Left cardiac atrium (tissue), 4 donors: ENCODE results near the gene TNNC1. TPM values are rescaled to one million over a fixed set of nuclear protein-coding genes. Genes with fewer than 3 reads are reported as not detected.

Experiments used
- ATAC-seq, 2 donors: fragments of 200-7000 bp; cut with Tn5 transposase; one replicate each; pipeline ENCODE4 v1.9.1; 2020; ENCODE audit warnings: mild to moderate bottlenecking in 2 of 2, moderate library complexity in 2 of 2
- DNase-seq: peaks from one replicate; pipeline ENCODE4 v3.0.0-alpha.2; 2020
- intact Hi-C, 2 donors: fragments of 100-400 bp; cut with DNase I; formaldehyde crosslinking; loops; one replicate each; pipeline versions ENCODE4 v1.14.1 to v1.15.1; 2022 to 2023
- long read RNA-seq: library from polyadenylated mRNA; unstranded; transcript quantifications from one replicate; pipeline ENCODE4 v2.0.0, GENCODE V29; 2021
- total RNA-seq, 2 donors: library from RNA; stranded (reverse); fragmentation: NEBNext Ultra II Directional; extraction: Animal tissue kit (Norgen Biotek cat#: 25700); gene quantifications; one replicate each; pipeline ENCODE4 v1.2.1, GENCODE V29; 2021
- donor health status: DM: no; HTN: yes; CAD: no.
- donor health status: DM: no; HTN: yes; CAD: no; lungs with severe emphysema.
- donor health status: DM: yes; HTN: yes; CAD: no.
- donor health status: Dilated cardiomyopathy.

Gene TNNC1
- total RNA-seq = 1,000 to 10,000 TPM; 2,841 to 3,233 TPM
- long read RNA-seq, transcript TNNC1-201 (6 exons, 714 nt) = major isoform, 480 of 523 reads
- long read RNA-seq, partial matches to known transcripts = 32 of 523 reads
- long read RNA-seq, other reads (novel, unspliced or antisense) = 11 of 523 reads

DNA sequence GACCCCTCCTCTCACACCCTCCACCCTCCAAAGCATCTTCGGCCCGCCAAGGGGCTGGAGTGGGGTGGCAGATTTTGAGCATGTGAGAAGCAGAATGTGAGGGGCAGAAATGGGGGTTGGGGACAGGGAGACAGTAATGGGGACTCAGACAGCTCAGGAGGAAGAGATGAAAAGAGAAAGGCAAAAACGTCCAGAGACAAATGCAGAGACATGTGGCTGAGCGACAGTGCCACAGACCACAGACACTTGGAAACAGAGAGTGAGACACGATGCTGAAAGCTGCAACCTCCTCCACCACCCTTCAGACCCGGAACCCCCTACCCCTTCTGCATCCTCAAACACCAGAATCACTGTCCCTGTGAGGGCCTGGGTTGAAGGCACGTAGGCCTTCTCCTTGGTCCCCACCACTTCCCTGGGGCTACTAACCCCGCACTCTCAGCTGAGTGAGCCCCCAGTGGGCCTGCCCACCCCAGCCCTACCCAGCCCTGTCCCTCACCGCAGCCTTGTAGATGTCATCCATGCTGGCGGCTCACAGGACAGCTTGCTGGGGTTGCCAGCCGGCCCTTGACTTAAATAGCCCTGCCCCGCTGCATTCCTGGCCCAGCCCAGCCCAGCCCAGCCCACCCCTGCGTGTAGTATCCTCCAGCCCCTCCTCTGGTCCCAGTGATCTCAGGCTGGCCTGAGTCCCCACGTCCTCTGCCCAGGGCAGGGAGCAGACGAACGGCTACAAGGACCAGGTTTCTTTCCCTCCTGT lies at the start of gene TNNC1:
Gene TNNC1, minus strand, starts transcription at position 546 of the 754 bp plus-strand sequence. Its CDS starts 26 bp downstream, at position 520.
- peak; percentile 34 to 52 for ATAC-seq
- intact Hi-C loops = loop anchor here in 1 of 2 donors (10.0 kb wide), 1 partner anchor 231 kb away; the partner anchor contains the start of genes GNL3 and PBRM1
- peak; percentile 63 for DNase-seq

DNA sequence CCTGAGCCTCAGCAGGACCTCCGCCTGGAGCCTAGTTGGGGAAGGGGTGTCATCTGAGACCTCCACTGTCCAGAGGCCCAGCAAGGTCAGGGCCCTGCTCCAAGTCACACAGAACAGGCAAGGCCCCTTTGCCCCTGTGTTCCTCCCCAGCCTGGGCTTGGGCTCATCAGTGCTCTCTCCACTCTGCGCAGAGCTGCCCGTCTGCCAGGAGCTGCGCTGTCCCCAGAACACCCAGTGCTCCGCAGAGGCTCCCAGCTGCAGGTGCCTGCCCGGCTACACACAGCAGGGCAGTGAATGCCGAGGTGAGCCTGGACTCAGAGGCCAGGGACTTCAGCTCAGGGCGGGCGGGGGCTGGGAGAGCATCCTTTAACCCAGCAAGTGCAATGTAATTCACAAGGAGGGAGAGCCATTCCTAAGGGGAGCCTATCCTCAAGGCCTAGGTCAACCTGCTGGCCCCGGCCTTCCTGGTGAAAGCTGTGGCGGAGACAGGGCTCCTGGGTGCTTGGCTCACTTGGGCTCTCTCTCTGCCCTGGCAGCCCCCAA lies 49.0 kb upstream of the TNNC1 start:
- intact Hi-C loops = no loop called here
- DNase-seq = no peak
- no peak for ATAC-seq

DNA sequence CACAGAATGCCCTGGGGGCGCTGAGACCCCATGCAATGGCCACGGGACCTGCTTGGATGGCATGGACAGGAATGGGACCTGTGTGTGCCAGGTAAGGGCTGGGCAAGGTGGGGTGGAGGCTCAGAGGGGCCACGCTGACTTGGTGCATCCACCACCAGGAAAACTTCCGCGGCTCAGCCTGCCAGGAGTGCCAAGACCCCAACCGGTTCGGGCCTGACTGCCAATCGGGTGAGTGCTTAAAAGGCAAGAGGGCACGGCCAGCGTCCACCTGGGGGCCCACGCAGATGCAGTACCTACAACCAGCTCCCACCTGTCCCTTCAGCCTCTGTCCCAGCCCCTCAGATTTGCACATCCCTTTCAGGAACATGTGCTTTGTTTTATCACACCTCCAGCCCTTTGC lies 48.2 kb upstream of the TNNC1 start:
- intact Hi-C loops = no loop called here
- ATAC-seq (no peak), DNase-seq (no peak)

DNA sequence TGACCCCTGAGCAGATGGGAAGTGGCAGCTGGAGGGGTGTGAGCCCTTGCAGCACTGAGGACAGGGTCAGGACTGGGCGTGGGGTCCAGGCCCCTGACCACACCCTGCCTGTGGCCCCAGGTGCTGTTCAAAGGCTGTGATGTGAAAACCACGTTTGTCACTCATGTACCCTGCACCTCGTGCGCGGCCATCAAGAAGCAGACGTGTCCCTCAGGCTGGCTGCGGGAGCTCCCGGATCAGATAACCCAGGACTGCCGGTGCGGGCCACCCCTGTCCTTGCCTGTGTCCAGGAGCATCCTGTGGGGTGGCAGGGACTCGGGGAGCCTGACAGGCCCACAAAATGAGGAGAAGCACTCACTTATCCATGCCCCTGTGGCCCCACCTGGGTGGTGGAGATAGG lies 47.2 kb upstream of the TNNC1 start:
- no peak for ATAC-seq
- intact Hi-C loops = no loop called here
- DNase-seq = no peak

DNA sequence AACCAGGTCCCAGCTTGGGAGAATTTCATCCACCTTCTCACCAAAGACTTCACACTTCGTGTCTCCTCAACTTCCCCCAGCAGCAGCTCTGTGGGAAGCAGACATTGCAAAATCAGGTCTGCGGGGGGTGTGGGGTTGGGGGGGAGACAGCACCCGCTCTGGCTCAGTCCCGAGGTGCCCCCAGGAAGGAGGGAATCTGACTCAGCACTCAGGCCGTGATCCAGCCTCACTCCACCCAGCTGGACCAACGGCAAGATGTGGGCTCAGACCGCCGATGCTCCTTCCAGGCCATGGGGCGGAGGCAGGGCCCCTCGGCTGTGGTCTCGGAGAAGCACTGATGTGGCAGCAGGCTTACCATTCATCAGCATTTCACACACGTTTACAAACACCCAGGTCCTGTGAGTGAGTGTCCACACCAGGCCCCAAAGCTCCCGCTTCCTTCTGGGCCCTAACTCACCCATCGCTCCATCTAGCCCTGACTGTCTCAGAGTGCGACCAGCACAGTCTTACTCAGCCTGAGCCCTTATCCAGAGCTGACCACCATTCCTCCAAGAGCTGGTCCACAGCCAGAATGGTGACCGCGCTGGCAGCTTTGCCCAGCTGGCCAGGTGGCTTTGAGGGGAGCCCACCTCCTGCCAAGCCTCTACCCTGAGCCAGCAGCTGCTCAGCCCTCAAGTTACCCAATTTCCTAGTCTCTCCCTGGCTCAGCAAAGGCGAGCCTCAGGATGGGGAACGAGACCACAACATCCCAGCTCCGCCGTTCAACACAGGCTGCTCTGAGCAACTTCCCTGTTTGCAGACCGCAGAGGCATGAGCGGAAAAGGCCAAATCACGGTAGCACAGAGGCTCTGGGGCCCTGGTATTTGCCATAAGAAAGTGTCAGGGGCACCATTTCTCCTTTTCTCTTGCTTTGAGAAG lies 44.6 kb upstream of the TNNC1 start:
- ATAC-seq (peak; percentile 9 to 57), DNase-seq (peak; percentile 70)
- intact Hi-C loops = no loop called here

DNA sequence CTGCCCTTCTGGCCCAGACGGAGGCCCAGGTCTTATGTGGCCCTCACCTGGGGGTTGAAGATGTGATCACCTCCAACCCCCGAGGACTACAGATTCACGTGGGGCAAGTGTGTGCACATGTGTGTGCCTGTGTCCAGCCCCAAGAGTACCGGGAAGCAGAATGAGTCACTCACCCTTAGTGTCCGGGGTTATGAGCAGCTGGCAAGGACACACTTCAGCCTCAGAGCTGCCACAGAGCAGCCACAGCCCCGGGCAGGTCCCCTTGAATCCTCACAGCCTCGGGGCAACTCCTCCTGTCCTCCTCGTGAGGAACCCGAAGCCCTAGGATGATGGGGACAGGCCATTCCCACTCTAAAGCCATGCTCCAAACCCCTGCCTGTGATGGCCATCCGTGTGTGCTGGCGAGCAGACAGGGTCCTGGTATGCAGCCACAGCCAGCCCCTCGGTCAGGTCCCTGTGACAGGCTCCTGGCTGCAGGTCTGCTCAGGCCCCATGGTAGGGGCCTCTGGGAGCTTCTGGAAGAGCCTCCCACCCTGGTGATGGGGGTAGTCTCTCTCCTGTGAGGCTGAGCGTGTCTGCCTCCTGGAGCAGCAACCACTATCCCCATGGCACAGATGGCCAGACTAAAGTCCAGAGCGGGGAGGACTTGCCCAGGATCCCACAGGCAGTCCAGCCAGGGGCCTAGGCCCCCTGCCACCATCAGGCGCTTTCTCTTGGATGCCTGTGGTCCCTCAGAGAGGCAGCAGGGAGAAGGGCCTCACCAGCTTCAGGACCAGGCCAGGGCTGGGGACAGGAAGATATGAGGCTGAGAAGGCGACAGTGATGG lies 42.1 kb upstream of the TNNC1 start:
- intact Hi-C loops = no loop called here
- peak; percentile 29 to 38 for ATAC-seq
- DNase-seq = peak; percentile 65

DNA sequence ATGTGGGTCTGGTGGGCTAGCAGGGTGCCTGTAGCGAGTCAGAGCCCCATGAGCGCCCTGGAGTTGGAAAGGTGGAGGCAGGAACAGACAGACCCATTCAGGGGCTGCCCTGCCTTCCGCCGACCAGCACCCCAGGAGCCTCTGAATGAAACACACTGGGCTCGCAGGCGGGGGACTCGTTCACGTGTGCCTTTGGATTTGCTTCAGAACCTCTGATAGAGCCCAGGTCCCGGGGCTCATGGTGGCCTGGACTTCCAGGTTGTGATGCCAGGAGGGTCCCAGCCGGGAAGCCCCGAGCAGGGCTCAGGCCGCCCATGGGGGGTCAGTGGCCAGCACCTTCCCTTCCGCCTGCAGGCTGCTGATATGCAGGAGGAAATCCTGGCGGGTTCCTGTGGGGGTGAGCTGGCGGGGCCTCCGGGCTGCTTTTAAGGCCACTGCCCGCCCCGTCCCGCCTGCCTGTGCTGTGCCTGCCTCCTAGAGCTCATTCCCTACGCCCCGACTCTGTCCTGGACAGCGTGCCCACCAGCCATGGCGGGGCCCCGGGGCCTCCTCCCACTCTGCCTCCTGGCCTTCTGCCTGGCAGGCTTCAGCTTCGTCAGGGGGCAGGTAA lies 41.1 kb upstream of the TNNC1 start, which contains the start of gene STAB1:
Gene STAB1, plus strand, starts transcription at position 453 of the 610 bp plus-strand sequence. Its CDS starts 76 bp downstream, at position 529.
- intact Hi-C loops = no loop called here
- peak; percentile 88 for DNase-seq

DNA sequence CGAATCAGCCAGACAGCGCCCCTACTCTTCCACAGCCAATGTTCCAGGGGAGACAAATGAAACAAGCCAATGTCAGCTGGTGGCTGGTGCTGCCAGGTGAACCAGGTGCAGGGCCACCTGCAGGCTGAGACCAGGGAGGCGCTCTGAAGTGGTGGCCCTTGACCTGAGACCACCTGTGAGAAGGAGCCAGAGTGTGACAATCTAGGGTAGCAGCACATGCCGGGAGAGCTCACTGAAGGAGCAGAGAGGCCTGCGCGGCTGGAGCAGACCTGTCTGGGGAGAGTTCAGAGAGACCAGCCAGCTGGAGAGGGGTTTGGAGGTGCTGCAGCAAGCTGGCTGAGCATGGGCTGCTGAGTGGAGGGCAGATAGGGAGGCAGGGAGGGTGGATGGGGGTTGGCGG lies 40.6 kb upstream of the TNNC1 start:
- DNase-seq = no peak
- no peak for ATAC-seq
- intact Hi-C loops = no loop called here

More for the DNA sequence above, 41.1 kb upstream of the TNNC1 start, which contains the start of gene STAB1:
- ATAC-seq = peak; percentile 50 to 64

DNA sequence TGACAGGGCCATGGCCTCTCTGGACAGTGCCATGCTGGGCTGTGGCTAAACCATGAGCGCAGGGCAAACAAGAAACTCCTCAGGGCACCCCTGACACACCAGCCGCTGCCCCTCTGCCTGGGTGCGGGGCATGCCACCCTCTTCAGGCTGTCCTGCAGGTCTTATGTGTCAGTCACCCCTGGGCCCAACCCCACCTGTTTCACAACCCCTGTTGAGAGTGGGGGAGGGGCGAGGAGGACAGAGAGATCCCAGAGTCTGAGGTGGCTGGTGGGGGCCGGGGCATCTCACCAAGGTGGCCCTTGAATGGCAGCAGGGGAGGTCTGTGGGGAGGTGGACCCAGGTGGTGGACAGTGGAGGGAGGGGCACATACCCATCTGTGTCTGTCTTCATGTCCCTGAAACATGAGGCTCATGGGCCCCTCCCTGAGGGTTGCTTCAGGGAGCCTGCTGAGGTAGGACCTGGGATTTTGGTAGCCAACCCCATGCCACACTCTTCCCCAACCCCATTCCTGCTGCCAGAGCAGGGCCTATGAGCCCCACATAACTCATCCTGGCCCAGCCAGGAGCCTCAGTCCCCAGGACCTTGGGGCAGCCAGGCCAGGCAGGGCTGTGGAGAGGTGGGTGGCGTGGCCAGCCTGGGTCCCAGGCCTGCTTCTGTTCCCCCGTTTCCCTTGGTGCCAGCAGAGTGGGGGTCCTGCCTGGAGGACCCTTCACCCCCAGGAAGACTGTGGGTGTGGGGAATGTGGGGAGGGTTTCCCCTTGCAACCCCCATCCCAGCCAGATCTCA lies 39.6 kb upstream of the TNNC1 start:
- ATAC-seq = no peak
- no peak for DNase-seq
- intact Hi-C loops = no loop called here

DNA sequence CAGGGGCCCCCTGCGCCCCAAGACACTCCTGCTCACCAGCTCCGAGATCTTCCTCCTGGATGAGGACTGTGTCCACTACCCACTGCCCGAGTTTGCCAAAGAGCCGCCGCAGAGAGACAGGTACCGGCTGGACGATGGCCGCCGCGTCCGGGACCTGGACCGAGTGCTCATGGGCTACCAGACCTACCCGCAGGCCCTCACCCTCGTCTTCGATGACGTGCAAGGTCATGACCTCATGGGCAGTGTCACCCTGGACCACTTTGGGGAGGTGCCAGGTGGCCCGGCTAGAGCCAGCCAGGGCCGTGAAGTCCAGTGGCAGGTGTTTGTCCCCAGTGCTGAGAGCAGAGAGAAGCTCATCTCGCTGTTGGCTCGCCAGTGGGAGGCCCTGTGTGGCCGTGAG lies 38.2 kb upstream of the TNNC1 start:
- DNase-seq (no peak), ATAC-seq (no peak)
- intact Hi-C loops = no loop called here

DNA sequence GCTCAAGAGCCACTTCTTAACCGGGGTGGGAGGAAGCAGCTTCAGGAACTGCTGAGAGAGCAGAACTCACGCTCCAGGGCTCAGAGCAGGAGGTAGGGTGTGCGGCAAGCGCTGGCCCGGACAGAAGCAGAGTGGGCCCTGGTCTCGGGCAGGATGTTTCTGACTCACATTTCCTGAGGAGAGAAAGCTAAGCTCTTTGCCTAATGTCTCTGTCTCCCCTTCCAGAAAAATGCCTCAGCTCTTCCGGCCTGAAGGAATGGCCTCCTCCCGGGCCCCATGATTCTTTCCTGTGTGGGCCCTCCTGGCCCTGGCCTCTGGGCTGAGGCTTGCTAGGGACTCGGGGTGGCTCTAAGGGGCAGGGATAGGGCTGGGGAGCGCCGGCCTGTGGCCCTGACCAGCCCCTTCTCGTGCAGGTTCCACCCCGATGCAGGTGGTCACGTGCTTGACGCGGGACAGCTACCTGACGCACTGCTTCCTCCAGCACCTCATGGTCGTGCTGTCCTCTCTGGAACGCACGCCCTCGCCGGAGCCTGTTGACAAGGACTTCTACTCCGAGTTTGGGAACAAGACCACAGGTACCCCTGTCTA lies 37.2 kb upstream of the TNNC1 start:
- intact Hi-C loops = no loop called here
- ATAC-seq (peak; percentile 21 to 51), DNase-seq (peak; percentile 77)

DNA sequence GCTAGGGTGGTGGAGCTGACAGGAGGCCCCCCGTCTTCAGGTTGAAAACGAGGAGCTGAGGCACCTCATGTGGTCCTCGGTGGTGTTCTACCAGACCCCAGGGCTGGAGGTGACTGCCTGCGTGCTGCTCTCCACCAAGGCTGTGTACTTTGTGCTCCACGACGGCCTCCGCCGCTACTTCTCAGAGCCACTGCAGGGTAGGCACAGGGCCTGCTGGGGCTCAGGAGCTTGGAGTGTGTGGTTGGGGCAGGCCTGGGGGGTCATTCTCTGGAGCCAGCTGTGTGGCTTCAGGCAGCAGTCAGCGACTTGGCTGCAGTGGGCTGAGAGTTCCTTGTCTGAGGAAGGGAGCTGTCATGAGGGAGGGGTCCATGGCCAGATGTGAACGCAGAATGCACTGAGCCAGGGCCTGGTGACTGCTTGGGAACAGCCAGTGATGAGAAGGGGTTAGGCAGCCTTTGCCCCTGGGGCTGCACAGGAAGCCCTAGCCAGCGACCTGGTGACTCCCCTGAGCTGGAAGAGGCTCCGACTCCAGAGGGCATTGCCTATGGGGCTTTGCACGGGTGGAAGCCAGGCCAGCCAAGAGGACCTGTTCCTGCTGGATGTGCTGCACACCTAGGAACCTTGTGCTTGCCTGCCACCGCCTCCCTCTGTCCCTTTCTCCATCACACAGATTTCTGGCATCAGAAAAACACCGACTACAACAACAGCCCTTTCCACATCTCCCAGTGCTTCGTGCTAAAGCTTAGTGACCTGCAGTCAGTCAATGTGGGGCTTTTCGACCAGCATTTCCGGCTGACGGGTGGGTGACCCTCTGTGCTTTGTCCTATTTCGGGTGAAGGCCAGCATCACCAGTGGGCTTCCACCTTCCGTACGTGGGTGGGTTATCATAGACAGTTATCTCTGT lies 36.4 kb upstream of the TNNC1 start:
- ATAC-seq = no peak

DNA sequence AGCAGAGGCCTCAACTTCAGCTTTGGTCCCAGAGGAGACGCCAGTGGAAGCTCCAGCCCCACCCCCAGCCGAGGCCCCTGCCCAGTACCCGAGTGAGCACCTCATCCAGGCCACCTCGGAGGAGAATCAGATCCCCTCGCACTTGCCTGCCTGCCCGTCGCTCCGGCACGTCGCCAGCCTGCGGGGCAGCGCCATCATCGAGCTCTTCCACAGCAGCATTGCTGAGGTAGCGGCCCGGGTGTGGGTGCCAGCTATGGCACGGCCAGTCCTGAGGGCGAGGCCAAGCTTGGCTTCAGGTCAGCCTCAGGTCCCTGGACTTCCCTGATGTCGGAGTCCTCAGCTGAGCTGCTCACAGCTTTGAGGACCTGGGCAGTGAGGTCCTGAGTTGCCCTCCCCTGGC lies 35.6 kb upstream of the TNNC1 start:
- DNase-seq (no peak), ATAC-seq (no peak)
- intact Hi-C loops = no loop called here

More for the DNA sequence above, 36.4 kb upstream of the TNNC1 start:
- intact Hi-C loops = no loop called here
- DNase-seq = no peak

DNA sequence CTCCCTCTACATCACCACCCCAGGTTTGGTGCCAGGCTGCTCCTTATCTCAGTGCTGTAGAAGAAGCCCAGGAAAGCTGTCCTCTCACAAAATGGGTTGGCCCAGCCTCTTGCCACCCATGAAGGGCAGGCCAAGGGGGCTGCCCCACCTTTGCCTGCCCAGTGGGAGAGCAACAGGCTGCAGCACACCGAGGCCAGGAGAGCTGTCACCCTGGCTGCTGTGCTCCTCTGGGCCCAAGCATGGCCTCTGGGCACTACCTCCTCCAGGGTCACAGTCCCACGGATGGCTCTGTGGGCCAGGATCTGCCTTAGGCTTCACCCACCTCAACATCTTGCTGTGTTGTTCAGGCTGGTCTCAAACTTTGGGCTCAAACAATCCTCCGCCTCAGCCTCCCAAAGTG lies 34.9 kb upstream of the TNNC1 start:
- intact Hi-C loops = no loop called here
- ATAC-seq (no peak), DNase-seq (no peak)

DNA sequence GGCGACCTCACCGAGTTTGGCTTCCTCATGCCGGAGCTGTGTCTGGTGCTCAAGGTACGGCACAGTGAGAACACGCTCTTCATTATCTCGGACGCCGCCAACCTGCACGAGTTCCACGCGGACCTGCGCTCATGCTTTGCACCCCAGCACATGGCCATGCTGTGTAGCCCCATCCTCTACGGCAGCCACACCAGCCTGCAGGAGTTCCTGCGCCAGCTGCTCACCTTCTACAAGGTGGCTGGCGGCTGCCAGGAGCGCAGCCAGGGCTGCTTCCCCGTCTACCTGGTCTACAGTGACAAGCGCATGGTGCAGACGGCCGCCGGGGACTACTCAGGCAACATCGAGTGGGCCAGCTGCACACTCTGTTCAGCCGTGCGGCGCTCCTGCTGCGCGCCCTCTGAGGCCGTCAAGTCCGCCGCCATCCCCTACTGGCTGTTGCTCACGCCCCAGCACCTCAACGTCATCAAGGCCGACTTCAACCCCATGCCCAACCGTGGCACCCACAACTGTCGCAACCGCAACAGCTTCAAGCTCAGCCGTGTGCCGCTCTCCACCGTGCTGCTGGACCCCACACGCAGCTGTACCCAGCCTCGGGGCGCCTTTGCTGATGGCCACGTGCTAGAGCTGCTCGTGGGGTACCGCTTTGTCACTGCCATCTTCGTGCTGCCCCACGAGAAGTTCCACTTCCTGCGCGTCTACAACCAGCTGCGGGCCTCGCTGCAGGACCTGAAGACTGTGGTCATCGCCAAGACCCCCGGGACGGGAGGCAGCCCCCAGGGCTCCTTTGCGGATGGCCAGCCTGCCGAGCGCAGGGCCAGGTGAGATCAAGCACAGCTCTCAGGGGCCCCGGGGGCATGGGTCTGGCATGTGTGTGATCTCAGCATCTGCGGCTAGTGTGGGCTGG lies 34.2 kb upstream of the TNNC1 start:
- intact Hi-C loops = no loop called here
- no peak for ATAC-seq
- no peak for DNase-seq
